SK-N-SH treated with all-trans-retinoic acid at 6 μM for 48 hours (cell line): Measurements from ENCODE around the gene CNMD.

Source experiments
- CREB5 ChIP-seq: fragments of 250-450 bp; sonication (Bioruptor Pico); IDR thresholded peaks from 2 replicates; pipeline ENCODE4 v1.5.1; 2020; ENCODE audit warnings: low read depth, mild to moderate bottlenecking, moderate library complexity
- ESRRG ChIP-seq: fragments of 250-450 bp; sonication (Bioruptor Pico); IDR thresholded peaks from 2 replicates; pipeline ENCODE4 v1.6.1; 2021; ENCODE audit warnings: mild to moderate bottlenecking
- GLIS3 ChIP-seq: fragments of 250-450 bp; sonication (Bioruptor Pico); IDR thresholded peaks from 2 replicates; pipeline ENCODE4 v1.5.0; 2020; ENCODE audit warnings: mild to moderate bottlenecking, moderate library complexity
- PPARA ChIP-seq: fragments of 250-450 bp; sonication (Bioruptor Pico); IDR thresholded peaks from 2 replicates; pipeline ENCODE4 v1.5.0; 2020; ENCODE audit warnings: mild to moderate bottlenecking, borderline replicate concordance
- RARB ChIP-seq: fragments of 250-450 bp; sonication (Bioruptor Pico); IDR thresholded peaks from 2 replicates; pipeline ENCODE4 v1.8.0; 2021; ENCODE audit warnings: mild to moderate bottlenecking, moderate library complexity
- TOX ChIP-seq: fragments of 250-450 bp; sonication (Bioruptor Pico); IDR thresholded peaks from 2 replicates; pipeline ENCODE4 v1.8.0; 2021; ENCODE audit warnings: mild to moderate bottlenecking, moderate library complexity, borderline replicate concordance
- ZFP3 ChIP-seq: fragments of 250-450 bp; sonication (Bioruptor Pico); IDR thresholded peaks from 2 replicates; pipeline ENCODE4 v1.5.0; 2020; ENCODE audit warnings: mild to moderate bottlenecking, moderate library complexity
- ZNF8 ChIP-seq: fragments of 450-650 bp; formaldehyde crosslinking; IDR thresholded peaks from 2 replicates; pipeline ENCODE4 v1.5.0; 2020; ENCODE audit warnings: mild to moderate bottlenecking, moderate library complexity

GRCh38 chr13:52712385-52712784 lies 27.2 kb downstream of the CNMD start:
- TF ChIP-seq ESRRG (CRISPR knock-in tag) (no peak), RARB (CRISPR knock-in tag) (no peak), GLIS3 (CRISPR knock-in tag) (no peak), PPARA (CRISPR knock-in tag) (no peak), CREB5 (CRISPR knock-in tag) (no peak), ZNF8 (CRISPR knock-in tag) (no peak), TOX (CRISPR knock-in tag) (no peak), ZFP3 (CRISPR knock-in tag) (no peak)
